NCI-H2107 (cell line): ENCODE measurements around the gene CHRM5.
A peak's percentile ranks its signal among the peaks of the same experiment; 100 is the strongest.
"Not testable (repeated sequence)": the region's sequence is repeated elsewhere in the genome, so short reads cannot be mapped to it uniquely, and the experiment has no call there.

ENCODE experiments used
- DNase-seq: peaks from one replicate; lab custom pipeline; 2025; lab: John Stamatoyannopoulos, UW

The CHRM5 gene

GRCh38 chr15:33988384-33988783, 20.1 kb downstream of the CHRM5 start:
- DNase-seq, result no peak

GRCh38 chr15:33994005-33994615, 25.8 kb downstream of the CHRM5 start:
- DNase-seq, result no peak

GRCh38 chr15:33995666-33996065, 27.4 kb downstream of the CHRM5 start:
- not testable (repeated sequence) for DNase-seq

- DNase-seq, result no peak
Observed at GRCh38 chr15:34001536-34001935, 33.2 kb downstream of the CHRM5 start.

GRCh38 chr15:34006381-34006780, 38.1 kb downstream of the CHRM5 start:
- no peak for DNase-seq

- DNase-seq, result no peak
Observed at GRCh38 chr15:34009656-34010055, 41.4 kb downstream of the CHRM5 start.

- DNase-seq, result no peak
Observed at GRCh38 chr15:34010921-34011320, 42.6 kb downstream of the CHRM5 start.

GRCh38 chr15:34011481-34011880, 43.2 kb downstream of the CHRM5 start:
- no peak for DNase-seq

GRCh38 chr15:34012461-34013028, 44.2 kb downstream of the CHRM5 start:
- DNase-seq, result no peak

GRCh38 chr15:34013746-34014145, 45.4 kb downstream of the CHRM5 start:
- no peak for DNase-seq

- DNase-seq, result no peak
Observed at GRCh38 chr15:34014556-34014955, 46.3 kb downstream of the CHRM5 start.

GRCh38 chr15:34018021-34018645, 49.8 kb downstream of the CHRM5 start:
- no peak for DNase-seq

- not testable (repeated sequence) for DNase-seq
Observed at GRCh38 chr15:34018738-34019137, 50.4 kb downstream of the CHRM5 start.

- no peak for DNase-seq
Observed at GRCh38 chr15:34019369-34019990, 51.2 kb downstream of the CHRM5 start.

GRCh38 chr15:34023907-34024306, 55.6 kb downstream of the CHRM5 start:
- no peak for DNase-seq

- DNase-seq, result no peak
Observed at GRCh38 chr15:34025252-34025651, 57.0 kb downstream of the CHRM5 start.

- DNase-seq, result no peak
Observed at GRCh38 chr15:34027606-34028005, 59.3 kb downstream of the CHRM5 start.

GRCh38 chr15:34031987-34032760, 63.9 kb downstream of the CHRM5 start:
- DNase-seq, result no peak

GRCh38 chr15:34038023-34038870, 70.0 kb downstream of the CHRM5 start:
- DNase-seq, result peak; percentile 26

GRCh38 chr15:34038871-34039789, 70.8 kb downstream of the CHRM5 start, which contains the start of gene AVEN:
Gene AVEN (minus strand): TSS chr15:34039204. CDS start chr15:34039046, 158 bp downstream.
- no peak for DNase-seq
